Fibroblast of villous mesenchyme (primary cell): ENCODE measurements around the gene TAS2R42. TPM values are rescaled to one million over a fixed set of nuclear protein-coding genes. Genes with fewer than 3 reads are reported as not detected.

Experiments used
- DNase-seq: peaks from one replicate; pipeline ENCODE4 v3.0.0-alpha.2; 2010; ENCODE audit warnings: low read depth
- H3K4me3 ChIP-seq: 2 replicates; pipeline ENCODE4 v1.5.1; 2011; ENCODE audit warnings: low read depth, mild to moderate bottlenecking, low read length
- CTCF ChIP-seq: IDR thresholded peaks from 2 replicates; pipeline ENCODE4 v1.5.1; 2012; ENCODE audit warnings: low read depth, mild to moderate bottlenecking, low read length; ENCODE audit not compliant: insufficient read depth
- total RNA-seq: library from RNA; depleted of rRNA; stranded (reverse); fragments of >200 nt; gene quantifications from 2 replicates; pipeline ENCODE4 v1.2.3, GENCODE V29; 2012

The TAS2R42 gene
- total RNA-seq, 1 donor: not detected

DNA sequence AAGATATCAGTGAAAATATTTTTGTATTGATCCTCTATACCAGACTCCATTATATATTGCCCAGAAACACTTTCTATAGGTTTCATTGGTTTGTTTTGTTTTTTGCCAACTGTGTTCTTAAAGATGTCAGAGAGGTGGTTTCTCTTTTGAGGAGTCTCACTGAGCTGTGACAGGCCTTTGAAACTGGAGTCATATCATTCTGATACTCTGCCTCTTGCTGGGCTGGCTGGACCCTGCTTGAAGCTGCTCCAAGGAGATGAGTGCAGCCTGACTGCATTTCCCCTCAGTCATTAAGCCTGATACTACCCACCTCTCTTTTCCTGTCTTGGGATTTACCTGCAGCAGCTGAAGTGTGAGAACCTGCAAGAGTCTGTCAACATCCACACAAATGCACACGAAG, 35.9 kb downstream of the TAS2R42 start:
- DNase-seq: no peak
- H3K4me3 ChIP-seq: no peak overlapping the region
- no peak for TF ChIP-seq CTCF

- H3K4me3 ChIP-seq: no peak overlapping the region
- no peak for TF ChIP-seq CTCF
- no peak for DNase-seq
These were observed 39.3 kb downstream of the TAS2R42 start for GRCh38 chr12:11147420-11147819.

GRCh38 chr12:11144297-11144696, 42.4 kb downstream of the TAS2R42 start:
- no peak for TF ChIP-seq CTCF
- no peak for DNase-seq
- no peak overlapping the region for H3K4me3 ChIP-seq

GRCh38 chr12:11143352-11143751, 43.4 kb downstream of the TAS2R42 start:
- H3K4me3 ChIP-seq: no peak overlapping the region
- no peak for DNase-seq
- no peak for TF ChIP-seq CTCF

DNA sequence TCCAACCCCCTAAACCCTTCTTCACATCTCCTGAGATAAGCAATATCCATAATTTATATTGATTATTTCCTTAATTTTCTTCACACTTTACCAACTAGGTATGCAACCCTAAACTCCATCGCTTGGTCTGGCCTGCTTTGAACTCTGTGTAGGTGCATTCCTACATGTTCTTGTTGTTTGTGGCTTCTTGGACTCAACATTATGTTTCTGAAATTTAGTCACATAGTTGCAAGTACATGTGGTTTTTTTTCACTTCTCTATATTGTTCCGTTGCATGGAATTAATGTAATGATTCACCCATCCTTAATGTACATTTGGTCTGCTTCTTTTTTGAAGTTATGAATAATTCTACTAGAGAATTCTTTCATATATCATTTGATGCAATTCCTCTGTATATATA, 50.7 kb downstream of the TAS2R42 start:
- no peak overlapping the region for H3K4me3 ChIP-seq
- TF ChIP-seq CTCF: no peak
- no peak for DNase-seq

Other genes starting within 250 kb of the TAS2R42 start
- gene TAS2R14, start 247.7 kb downstream of the TAS2R42 start, total RNA-seq: 4.5 and 6.9 TPM in 2 replicates
- 5.8 and 7.3 TPM in 2 replicates for gene TAS2R50, start 200.0 kb downstream of the TAS2R42 start, total RNA-seq
- gene TAS2R20, start 188.6 kb downstream of the TAS2R42 start, total RNA-seq: 5.2 and 5.5 TPM in 2 replicates
- gene TAS2R19, start 164.3 kb downstream of the TAS2R42 start, total RNA-seq: 4.8 and 7.8 TPM in 2 replicates
- 7.3 and 8.4 TPM in 2 replicates for gene TAS2R31, start 155.5 kb downstream of the TAS2R42 start, total RNA-seq
- 4.2 and 4.3 TPM in 2 replicates for gene TAS2R46, start 124.6 kb downstream of the TAS2R42 start, total RNA-seq
- 3.5 and 4.5 TPM in 2 replicates for gene TAS2R43, start 94.6 kb downstream of the TAS2R42 start, total RNA-seq
- gene TAS2R30, start 52.3 kb downstream of the TAS2R42 start, total RNA-seq: 7.4 and 9.1 TPM in 2 replicates
- gene SMIM10L1, start 15.7 kb downstream of the TAS2R42 start, total RNA-seq: 7.3 and 7.4 TPM in 2 replicates
- not detected in 2 replicates for gene PRB3, start 82.8 kb upstream of the TAS2R42 start, total RNA-seq
- not detected in 2 replicates for gene PRB4, start 123.5 kb upstream of the TAS2R42 start, total RNA-seq
- gene PRB2, start 208.6 kb upstream of the TAS2R42 start, total RNA-seq: not detected in 2 replicates